Stimulated activated CD4-positive, alpha-beta T cell treated with anti-CD3 and anti-CD28 coated beads, Interleukin-1b, Interleukin-23, amount 100 ng/mL, for 4 hours (primary cell): Measurements from ENCODE around the gene RTN4IP1.
A peak's percentile ranks its signal among the peaks of the same experiment; 100 is the strongest.

ENCODE experiments used
- DNase-seq, 2 donors: peaks; one replicate each; pipeline ENCODE4 v3.0.0-alpha.2; 2020; ENCODE audit warnings: low read depth in 2 of 2

RTN4IP1 gene, protein sequence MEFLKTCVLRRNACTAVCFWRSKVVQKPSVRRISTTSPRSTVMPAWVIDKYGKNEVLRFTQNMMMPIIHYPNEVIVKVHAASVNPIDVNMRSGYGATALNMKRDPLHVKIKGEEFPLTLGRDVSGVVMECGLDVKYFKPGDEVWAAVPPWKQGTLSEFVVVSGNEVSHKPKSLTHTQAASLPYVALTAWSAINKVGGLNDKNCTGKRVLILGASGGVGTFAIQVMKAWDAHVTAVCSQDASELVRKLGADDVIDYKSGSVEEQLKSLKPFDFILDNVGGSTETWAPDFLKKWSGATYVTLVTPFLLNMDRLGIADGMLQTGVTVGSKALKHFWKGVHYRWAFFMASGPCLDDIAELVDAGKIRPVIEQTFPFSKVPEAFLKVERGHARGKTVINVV

DNA sequence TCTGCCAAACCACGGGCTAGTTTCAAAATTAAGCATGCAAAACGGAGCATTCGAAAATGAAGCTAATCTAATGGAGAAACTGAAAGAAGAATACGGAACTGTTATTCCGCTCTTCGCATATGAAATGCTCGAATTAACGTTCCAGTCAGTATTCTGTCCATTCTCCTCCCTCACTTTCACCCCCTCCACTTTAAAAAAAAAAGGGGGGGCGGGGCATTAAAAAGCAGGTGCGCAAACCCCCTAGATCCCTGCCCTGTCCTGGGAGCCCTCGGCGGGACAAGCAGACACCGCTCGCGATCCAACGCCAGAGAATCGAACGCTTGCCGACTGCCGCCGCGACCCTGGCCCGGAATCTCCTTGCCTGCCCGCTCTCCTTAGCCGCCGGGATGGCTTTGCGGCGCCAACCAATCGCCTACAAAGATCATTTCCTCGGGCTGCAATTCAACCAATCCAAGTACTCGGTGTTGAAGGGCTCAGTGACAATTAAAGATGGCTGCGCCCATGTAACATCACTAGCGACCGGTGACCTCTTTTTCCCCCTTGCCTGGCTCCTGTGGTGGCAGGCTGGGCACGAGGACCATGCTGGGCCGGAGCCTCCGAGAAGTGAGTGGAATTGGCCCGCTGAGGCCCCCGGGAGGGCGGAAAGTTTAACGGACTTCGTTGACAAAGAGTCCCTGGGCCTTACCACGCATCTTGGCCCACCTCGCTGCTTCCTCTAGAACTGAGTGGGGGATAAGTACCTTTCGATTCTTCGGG is at the start of gene RTN4IP1, which contains the start of gene QRSL1:
RTN4IP1 (minus strand) TSS at position 396 of the 756 bp plus-strand sequence. CDS start 477 bp downstream, outside the sequence.
QRSL1 (plus strand) TSS at position 476 of the 756 bp plus-strand sequence; CDS start at position 580, 104 bp downstream.
- DNase-seq, result peak; percentile 64 to 76

DNA sequence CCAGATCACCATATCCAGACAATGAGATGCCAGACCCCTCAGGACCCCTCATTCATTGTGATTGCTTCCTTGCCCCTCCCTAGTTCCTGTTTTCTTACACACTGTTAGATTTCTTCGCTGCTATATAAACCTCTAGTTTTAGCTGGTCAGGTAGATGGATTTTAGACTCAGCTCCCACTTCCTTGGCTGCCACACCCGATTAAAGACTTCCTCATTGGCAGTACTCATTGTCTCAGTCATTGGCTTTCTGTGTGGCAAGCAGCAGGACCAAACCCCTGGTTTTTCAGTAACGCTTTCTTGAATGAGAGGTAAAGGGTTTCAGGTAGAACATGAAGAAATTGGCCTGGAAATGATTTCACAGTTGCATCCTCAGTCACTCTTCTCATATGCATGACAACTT is 48.0 kb upstream of the RTN4IP1 start:
- DNase-seq, result no peak

DNA sequence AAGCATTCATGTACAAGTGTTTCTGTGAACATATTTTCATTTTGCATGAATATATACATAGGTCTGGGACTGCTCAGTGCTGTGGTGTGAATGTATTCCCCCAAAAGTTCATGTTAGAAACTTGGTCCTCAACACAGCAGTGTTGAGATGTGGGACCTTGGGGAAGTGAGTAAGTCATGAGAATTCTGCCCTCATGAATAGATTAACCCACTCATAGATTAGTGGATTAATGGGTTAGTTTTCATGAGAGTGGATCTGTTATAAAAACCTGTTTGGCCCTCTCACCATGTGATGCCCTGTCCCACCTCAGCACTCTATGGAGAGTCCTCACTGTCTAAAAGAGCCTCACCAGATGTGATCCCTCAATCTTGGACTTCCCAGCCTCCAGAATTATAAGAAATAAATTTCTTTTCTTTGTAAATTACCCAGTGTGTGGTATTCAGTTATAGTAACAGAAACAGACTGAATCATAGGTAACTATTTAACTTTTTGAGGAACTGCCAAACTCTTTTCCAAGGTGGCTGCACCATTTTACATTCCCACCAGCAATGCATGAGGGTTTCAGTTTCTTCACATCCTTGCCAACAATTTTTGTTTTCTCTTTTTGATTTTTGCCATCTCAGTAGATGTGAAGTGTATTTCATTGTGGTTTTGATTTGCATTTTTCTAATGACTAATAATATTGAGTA is 45.4 kb upstream of the RTN4IP1 start:
- DNase-seq, result no peak

DNA sequence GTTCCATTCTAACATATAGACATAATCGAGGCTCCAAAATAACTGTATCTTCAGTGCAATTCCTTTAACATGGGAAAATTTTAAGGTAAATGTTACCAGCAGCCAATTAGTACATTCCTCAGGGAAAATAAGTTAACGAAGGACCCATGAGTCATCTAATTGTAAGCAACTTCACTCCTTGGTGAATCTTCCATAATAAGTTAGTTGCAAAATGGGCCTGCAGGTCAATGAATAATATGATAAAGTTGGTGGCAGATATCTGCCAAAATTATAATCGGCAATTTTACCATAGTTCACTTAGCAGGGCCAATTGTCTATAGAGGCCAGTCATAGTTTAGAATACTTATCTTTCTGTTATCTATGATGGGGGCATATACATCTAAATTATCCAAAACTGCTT is 42.4 kb upstream of the RTN4IP1 start:
- DNase-seq, result no peak

DNA sequence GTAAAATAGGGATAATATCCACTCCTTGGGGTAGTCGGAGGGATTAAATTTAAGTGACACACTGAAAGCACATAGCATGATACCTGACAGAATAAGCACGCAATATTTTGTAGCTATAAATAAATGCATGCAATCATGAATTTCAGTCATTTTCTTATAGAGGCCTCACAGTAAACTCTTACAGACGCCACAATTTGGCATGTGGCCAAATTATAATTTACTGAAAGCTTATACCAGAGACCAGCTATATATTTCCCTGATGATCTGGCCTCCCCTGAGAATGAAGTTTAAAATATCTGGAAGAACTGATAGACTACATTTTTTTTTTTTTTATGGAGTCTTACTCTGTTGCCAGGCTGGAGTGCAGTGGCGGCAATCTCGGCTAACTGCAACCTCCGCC is 40.9 kb upstream of the RTN4IP1 start:
- DNase-seq, result no peak

DNA sequence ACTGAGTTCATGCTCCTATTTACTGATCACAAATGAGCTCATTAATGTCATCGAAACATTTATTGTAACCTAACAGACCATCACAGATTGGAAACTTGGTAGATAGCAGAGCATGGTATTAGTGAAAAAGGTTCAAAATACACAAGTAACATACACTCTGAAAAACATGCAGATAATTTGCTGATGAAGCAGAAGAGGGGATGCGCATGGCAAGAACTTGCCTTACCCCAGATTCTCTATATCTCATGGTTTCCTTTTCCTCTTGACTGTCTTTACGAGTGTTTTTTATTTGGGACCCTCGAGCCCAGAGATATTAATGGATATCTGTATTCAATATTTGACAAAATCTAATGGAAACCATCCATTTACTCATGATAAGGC is 37.7 kb upstream of the RTN4IP1 start:
- DNase-seq, result no peak

DNA sequence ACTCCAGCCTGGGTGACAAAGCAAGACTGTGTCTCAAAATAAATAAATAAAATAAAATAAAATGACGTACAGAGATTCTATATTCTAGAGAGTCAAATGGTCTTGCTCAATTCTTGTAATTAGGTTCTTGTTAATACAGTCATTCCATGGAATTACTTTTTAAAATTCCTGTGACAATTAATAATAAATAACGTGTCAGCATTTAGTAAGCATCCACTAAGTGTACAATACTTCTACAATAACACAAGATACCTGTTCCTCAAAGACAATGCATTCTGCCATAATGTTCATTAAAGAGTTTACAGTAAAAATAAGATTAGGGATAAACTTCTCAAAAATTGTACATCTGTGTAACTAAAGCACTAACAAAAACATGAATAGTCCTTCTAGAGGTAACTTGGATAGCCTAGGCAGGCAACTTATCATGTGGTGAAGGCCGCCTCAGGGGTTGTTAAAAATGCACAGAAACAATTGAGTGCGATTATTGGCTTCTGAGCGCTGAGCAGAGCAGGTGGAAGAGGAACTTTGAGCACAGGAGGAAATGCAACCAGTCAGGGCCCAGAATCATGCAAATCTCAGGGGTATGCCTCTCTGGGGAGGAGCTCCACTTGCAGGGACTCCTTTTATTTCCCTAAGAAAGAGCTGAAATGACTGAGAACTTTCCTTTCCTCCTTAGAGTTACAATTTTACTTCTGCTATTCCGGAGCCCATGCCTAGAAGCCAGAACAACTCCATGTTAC is 37.2 kb upstream of the RTN4IP1 start:
- no peak for DNase-seq

DNA sequence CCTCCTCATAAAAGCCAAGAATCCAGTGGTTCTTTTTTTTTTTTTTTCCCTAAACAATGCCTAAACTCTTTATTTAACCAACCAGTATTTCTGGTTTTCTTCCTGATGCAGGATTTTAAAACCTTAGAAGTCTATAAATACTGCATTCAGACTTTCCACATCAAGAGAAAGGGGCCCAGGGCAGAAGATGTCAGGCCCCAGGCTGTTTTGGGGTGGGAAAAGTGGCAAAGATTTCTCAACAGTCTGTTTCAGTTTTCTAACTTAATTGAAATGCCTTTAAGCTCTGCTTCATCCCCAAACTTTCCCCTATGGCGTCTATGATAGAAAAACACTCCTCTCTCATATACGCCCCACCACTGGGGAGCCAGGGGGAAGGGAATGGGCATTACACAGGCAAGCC is 33.2 kb upstream of the RTN4IP1 start:
- no peak for DNase-seq

DNA sequence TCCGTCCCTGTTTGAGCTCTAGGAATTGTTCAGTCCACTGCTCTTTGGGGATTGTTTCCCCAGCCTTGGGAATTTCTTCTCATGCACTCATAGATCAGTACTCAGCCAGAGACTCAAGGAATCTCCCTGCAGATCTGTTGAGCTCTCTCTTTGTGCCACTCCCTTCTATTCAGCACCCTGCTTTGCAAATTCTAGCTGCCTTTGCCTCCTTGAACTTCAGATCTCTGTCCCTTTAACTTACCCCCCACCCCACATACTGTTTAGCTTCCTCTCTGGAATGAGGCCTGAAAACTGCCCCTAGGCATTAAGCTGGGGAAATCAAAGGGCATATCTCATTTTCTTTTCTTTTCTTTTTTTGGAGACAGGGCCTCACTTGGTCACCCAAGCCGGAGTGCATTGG is 30.6 kb upstream of the RTN4IP1 start:
- DNase-seq, result no peak

DNA sequence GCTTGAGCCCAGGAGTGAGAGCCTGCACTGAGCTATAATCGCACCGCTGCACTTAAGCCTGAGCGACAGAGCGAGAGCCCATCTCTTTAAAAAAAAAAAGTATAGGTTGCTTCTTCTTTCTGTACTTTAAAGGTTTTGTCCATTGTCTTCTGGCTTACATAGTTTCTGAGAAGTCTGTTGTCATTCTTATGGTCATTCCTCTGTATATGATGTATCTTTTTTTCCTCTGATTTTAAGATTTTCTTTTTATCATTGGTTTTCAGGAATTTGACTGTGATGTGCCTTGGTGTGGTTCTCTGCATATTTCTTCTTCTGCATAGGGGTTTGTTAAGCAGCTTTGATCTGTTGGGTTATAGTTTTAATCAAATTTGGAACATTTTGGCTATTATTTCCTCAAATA is 29.2 kb upstream of the RTN4IP1 start:
- no peak for DNase-seq

DNA sequence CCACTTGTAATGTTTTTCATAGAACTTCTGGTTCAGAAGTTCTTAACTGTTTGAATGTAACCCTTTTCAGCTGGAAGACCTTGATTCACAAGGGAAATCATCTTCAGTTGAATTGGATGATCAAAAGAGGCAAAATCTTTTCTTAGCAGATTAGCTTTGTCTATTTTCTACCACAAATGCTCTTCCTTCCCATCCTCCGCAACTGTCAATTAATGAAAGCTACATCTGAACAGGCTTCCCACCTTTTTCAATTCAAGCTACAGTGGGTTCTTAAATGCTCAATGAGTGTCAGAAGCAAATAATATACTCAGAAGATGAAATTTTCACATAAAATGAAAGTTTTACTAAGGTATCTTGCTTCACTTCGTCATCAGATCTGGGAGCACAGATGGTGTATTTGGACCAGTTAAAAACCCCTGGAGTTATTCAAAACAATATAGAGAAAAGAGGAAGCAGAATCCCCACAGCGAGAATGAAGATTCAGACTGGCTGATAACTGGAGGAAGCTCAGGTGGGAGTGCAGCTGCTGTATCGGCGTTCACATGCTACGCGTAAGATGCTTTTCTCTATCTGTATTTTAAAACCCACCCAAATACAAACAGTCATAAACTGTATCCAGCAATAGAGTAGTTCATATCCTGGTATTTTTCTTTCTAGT is 19.5 kb upstream of the RTN4IP1 start:
- no peak for DNase-seq

DNA sequence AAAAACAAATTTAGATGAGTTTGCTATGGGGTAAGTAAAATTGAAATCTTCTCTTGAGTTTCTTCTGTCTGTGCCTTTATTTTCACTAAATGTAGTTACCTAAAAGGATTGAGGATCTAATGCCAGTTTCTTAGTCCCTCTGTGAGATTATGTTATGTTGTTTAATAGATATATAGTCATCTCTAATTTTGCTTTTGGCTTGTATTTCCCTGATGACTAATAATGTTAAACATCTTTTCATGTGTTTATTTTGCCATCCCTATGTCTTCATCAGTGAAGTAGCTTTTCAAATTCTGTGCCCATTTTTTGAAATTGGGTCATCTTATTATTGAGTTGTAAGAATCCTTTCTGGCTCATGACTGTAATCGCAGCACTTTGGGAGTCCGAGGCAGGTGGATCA is 13.8 kb upstream of the RTN4IP1 start:
- DNase-seq, result no peak

DNA sequence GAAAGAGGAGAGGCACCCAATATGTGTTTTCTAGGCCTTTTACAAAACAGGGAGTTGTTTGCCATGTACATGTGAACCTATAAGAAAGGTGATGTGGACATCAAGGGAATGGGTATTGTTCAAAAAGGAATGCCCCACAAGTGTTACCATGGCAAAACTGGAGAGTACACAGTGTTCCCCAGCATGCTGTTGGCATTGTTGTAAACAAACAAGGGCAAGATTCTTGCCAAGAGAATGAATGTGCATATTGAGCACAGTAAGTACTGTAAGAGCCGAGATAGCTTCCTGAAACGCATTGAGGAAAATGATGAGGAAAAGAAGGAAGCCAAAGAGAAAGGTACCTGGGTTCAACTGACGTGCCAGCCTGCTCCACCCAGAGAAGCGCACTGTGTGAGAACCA is 13.2 kb upstream of the RTN4IP1 start:
- no peak for DNase-seq

DNA sequence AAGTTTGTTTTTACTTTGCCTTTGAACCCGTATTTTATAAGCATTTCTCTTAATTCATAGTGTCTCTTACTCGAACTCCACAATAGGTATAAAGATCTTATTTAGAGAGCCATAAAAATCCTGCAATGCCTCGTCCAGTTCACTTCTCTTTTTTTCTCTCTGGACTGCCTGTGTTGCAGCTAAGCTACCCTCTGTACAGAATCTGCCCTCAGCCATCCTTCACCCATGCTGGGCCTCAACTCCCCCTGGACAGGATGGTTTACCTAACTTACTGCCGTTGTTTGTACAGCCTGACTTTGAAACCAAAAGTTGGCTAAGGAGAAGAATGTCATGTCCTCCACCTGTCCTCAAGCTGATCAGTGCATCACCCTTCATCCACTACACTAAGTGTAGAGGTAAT is 10.5 kb upstream of the RTN4IP1 start:
- DNase-seq, result no peak

DNA sequence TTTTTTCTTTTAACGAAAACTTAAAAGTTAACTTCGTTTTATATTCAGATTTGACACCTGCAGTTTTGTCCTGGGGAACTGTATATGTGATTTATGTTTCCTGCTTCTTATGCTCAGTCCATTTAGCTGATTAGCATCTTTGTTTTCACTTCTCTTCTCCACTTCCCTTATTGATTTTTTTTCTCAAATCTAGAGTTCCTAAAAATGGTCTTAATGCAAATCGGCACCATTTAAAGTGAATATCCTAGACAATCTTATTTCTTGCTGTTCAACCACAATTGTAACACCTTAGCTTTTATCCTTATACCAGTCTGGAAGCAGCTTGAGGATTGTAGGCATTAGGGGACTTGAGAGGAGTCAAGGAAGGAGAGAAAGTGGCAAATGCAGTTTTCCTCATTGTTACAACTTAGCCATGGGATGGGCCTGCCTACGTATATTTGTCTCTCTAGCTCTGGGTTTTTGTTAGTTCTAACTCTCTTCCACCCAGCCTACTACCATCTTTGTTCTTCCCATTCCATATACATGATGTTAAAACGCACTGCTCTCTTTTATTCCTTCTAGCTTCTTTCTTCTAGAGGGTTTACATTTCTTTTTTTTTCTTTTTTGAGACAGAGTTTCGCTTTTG is 8.5 kb upstream of the RTN4IP1 start:
- DNase-seq, result no peak

DNA sequence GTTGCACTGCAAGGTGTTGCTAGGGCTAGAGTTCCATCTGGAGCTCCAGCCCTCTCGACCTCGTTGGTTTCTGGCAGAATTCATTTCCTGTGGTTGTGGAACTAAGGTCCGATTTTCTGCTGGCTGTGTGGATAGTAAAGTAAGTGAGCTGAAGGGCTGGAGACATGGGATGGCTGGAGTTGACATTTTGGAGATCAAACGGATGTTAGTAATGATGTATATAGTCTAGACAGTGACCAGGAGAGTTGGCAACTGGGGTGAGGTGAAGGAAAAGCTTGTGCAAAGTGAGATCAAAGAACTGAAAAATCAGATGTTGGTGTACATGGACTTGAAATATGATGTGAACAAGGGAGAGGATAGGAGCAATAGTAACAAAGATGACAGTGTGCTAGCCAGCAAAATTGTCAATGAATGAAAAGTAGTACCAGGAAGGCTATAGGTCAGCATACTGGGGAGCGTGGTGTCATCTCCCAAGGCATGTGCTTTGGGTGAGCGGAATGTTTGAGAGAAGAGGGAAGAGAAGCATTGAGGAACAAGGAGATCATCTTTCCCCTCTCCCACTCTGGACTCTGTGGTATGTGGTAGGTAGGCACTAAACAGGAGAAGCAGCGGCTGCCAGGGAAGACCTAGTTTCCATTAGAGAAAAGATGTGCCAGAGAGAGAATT is 7.9 kb upstream of the RTN4IP1 start:
- DNase-seq, result no peak

DNA sequence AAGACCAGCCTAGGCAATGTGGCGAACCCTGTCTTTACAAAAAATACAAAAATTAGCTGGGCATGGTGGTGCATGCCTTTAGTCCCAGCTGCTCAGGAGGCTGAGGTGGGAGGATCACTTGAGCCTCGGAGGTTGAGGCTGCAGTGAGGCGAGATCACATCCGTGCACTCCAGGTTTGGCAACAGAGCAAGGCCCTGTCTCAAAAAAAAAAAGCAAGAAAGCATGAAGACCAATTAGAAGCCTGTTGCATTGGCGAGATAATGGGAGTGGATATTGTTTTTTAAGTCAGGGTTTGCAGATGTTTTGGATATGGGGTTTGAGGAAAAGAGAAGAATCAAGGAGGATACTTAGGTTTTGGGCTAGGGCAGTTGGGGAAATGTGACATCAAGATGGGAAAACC is 5.3 kb upstream of the RTN4IP1 start:
- DNase-seq, result no peak

DNA sequence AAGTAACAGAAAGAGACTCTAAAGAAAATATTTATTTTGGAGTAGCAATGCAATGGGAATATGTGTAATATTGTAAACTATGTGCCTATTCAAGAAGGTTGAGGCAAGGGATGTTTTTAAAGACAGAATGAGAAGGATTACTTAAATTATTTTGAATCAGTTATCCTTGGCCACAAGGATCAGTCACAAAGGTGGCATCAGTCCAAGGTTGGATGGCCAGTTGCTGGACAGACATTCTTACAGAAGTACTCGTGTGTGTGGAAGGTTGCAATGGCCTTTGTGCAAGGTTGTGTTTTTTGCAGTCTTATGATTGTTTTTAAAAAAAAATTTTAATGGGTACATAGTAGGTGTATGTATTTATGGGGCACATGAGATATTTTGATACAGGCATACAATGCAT is 2.0 kb upstream of the RTN4IP1 start:
- no peak for DNase-seq

DNA sequence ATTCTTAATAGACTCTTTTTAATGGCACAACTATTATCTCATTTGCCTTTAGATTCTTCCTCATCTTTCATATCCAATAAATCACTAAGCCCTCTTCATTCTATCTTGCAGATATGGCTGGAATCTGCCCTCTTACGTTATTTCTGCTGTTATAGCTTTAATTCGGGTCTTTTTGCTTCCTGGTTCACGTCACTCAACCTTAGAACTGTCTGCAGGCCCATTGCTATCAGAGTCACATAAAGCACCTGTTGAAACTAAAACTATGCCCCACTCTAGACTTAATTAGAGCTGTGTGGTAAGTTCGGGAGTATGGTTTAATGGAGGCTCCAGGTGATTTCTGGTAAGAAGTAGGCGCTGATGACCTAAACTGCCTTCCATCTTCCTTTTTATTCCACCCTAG is 1.1 kb upstream of the RTN4IP1 start:
- DNase-seq, result no peak

DNA sequence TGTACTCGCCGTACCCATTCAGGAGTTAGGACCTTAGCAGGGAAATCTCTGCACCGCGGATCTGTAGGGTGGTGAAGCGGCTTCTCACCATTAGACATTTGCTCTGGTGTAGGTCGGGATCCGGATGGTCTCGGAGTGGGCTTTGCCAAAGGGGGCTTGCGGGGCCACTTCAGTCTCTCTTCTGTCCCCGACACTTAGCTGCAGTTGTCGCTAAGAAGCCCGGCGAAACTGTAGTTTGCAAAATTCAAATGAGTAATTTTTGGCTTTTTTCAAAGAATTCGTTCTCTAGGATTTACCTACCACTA is 513 bp upstream of the RTN4IP1 start:
- no peak for DNase-seq
